ENCODE results near the gene AFTPH. TPM values are rescaled to one million over a fixed set of nuclear protein-coding genes. Genes with fewer than 3 reads are reported as not detected.

The AFTPH gene
- total RNA-seq, 1 experiment from 2014 or later = 14.9 TPM

DNA sequence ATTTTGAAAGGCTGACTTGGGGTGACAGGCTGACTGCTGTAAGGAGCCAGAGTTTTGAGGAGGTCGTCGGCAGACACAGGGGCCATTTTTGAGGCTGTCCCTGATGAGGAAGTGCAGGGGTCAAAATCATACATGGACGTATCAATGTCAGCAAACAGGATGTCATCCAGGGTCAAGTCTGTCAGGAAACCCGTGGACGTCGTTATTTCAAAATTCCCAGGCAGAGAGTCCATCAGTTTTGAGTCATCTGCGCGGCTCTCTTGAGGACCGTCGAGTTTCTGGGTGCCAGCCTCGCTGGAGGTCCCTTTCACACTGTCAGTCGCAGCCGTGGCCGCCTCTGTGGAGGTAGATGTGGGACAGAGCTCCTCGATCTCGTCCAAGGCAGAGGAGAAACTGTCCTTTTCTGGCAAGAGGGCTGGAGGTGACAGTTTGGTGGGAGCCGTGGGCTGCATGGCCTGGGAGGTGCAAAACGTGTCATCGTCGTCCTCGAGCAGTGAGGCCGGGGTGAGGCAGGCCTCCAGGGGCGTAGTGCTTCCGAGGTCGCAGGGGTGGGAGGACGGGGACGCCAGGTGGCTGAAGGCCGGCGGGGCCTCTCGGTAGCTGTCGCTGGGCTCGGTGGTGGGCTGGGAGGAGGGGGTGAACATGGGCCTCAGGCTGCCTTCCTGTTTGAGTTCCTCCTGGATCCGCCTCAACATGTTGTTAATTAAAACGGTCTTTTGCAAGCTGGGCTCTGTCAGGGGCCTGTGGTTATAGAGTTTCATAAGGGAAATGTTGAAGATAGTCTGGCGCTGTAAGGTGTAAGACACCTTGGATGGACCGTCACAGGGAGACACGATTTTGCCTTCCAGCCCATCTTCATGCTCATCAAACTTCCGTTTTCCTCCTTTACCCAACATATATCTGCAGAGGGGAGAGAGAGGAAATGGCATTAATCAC lies 112.1 kb downstream of the AFTPH start:
- no peaks in the 10 kb centered on the region for H3K9me3 Mint-ChIP-seq
- no peaks in the 10 kb centered on the region for H3K27me3 Mint-ChIP-seq (ENCODE audit: low read depth)
- ChIA-PET CTCF (interaction anchor here (0.5 to 1.2 kb wide), 5 partner anchors 10 to 282 kb away, joined by 3 read pairs; no protein-coding TSS in a partner anchor), POLR2A (no interaction called here)
- DNase-seq (ENCODE audit: low spot score) (no peak), ATAC-seq (peak; percentile 55)
- no peak overlapping the region for H3K4me3 Mint-ChIP-seq
- peaks cover 12% of the 10 kb centered on the region for H3K36me3 Mint-ChIP-seq
- TF ChIP-seq KAT7 (CRISPR knock-in tag; IDR thresholded peaks at IDR 0.05; ENCODE audit: borderline replicate concordance) (no peak), FOXP1 (CRISPR knock-in tag; IDR thresholded peaks at IDR 0.05; ENCODE audit: borderline replicate concordance) (no peak), NFYB (CRISPR knock-in tag; conservative IDR thresholded peaks at IDR 0.05; ENCODE audit: low read depth) (no peak), USF1 (CRISPR knock-in tag; IDR thresholded peaks at IDR 0.05) (no peak), ZNF138 (CRISPR knock-in tag; conservative IDR thresholded peaks at IDR 0.05) (no peak), RORB (CRISPR knock-in tag; IDR thresholded peaks at IDR 0.05) (no peak), ZNF532 (CRISPR knock-in tag; IDR thresholded peaks at IDR 0.05; ENCODE audit: borderline replicate concordance) (no peak), NR2C2 (CRISPR knock-in tag; IDR thresholded peaks at IDR 0.05) (no peak), GRHL2 (CRISPR knock-in tag; IDR thresholded peaks at IDR 0.05; ENCODE audit: insufficient replicate concordance, severe bottlenecking) (no peak), ATF1 (CRISPR knock-in tag; IDR thresholded peaks at IDR 0.05) (no peak), CBFB (CRISPR knock-in tag; IDR thresholded peaks at IDR 0.05; ENCODE audit: low read depth) (no peak), ZNF671 (CRISPR knock-in tag; IDR thresholded peaks at IDR 0.05) (no peak), EMX1 (CRISPR knock-in tag; IDR thresholded peaks at IDR 0.05) (no peak), HMGXB4 (CRISPR knock-in tag; IDR thresholded peaks at IDR 0.05) (no peak), JAZF1 (CRISPR knock-in tag; IDR thresholded peaks at IDR 0.05) (no peak), FOXJ3 (CRISPR knock-in tag; IDR thresholded peaks at IDR 0.05; ENCODE audit: borderline replicate concordance) (no peak)
- TF ChIP-seq, protein P1, sequence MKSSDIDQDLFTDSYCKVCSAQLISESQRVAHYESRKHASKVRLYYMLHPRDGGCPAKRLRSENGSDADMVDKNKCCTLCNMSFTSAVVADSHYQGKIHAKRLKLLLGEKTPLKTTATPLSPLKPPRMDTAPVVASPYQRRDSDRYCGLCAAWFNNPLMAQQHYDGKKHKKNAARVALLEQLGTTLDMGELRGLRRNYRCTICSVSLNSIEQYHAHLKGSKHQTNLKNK (CRISPR knock-in tag; IDR thresholded peaks at IDR 0.05) = no peak
- TF ChIP-seq, protein P2, sequence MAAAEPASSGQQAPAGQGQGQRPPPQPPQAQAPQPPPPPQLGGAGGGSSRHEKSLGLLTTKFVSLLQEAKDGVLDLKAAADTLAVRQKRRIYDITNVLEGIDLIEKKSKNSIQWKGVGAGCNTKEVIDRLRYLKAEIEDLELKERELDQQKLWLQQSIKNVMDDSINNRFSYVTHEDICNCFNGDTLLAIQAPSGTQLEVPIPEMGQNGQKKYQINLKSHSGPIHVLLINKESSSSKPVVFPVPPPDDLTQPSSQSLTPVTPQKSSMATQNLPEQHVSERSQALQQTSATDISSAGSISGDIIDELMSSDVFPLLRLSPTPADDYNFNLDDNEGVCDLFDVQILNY (CRISPR knock-in tag; IDR thresholded peaks at IDR 0.05) = no peak
- TF ChIP-seq, protein P3, sequence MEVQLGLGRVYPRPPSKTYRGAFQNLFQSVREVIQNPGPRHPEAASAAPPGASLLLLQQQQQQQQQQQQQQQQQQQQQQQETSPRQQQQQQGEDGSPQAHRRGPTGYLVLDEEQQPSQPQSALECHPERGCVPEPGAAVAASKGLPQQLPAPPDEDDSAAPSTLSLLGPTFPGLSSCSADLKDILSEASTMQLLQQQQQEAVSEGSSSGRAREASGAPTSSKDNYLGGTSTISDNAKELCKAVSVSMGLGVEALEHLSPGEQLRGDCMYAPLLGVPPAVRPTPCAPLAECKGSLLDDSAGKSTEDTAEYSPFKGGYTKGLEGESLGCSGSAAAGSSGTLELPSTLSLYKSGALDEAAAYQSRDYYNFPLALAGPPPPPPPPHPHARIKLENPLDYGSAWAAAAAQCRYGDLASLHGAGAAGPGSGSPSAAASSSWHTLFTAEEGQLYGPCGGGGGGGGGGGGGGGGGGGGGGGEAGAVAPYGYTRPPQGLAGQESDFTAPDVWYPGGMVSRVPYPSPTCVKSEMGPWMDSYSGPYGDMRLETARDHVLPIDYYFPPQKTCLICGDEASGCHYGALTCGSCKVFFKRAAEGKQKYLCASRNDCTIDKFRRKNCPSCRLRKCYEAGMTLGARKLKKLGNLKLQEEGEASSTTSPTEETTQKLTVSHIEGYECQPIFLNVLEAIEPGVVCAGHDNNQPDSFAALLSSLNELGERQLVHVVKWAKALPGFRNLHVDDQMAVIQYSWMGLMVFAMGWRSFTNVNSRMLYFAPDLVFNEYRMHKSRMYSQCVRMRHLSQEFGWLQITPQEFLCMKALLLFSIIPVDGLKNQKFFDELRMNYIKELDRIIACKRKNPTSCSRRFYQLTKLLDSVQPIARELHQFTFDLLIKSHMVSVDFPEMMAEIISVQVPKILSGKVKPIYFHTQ (CRISPR knock-in tag; IDR thresholded peaks at IDR 0.05) = no peak
- peaks cover 59% of the 10 kb centered on the region for H3K4me1 Mint-ChIP-seq
- peak overlapping the region; percentile 34; the same call in 1 of the 2 replicates for H3K27ac Mint-ChIP-seq
